DMS53 (cell line): ENCODE data around the gene PCDHGB1.
A peak's percentile ranks its signal among the peaks of the same experiment; 100 is the strongest.
"Not testable (repeated sequence)": the region's sequence is repeated elsewhere in the genome, so short reads cannot be mapped to it uniquely, and the experiment has no call there.

Source experiments
- DNase-seq: peaks from one replicate; lab custom pipeline; 2025; lab: John Stamatoyannopoulos, UW

Gene PCDHGB1

GRCh38 chr5:141346017-141346416, 3.9 kb upstream of the PCDHGB1 start:
- not testable (repeated sequence) for DNase-seq

- DNase-seq: no peak
Measured at GRCh38 chr5:141351591-141351990, 1.7 kb downstream of the PCDHGB1 start.

DNA sequence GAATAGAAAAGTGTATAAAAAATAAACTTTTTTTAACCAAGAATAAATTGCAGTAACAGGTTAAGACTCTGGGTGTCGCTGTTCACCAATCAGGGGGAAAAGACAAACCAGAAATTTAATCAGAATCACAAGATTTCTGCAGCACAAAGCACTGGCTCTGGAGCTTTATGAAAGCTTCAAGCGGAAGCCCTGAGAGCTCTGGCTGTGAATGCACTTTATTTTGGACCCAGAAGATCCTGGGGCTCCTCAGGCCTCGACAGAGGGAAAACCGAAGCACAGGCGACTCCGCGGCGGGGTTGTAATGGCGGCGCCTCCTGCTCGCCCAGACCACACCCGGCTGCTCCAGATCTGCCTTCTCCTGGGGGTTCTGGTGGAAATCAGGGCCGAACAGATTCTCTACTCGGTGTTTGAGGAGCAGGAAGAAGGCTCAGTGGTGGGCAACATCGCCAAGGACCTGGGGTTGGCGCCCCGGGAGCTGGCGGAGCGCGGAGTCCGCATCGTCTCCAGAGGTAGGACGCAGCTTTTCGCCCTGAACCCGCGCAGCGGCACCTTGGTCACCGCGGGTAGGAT, 5.1 kb downstream of the PCDHGB1 start, which contains the start of gene PCDHGA4:
TSS of gene PCDHGA4 (plus strand) at position 122 of the 570 bp plus-strand sequence. CDS start at position 209, 87 bp downstream.
- peak; percentile 45 for DNase-seq

DNA sequence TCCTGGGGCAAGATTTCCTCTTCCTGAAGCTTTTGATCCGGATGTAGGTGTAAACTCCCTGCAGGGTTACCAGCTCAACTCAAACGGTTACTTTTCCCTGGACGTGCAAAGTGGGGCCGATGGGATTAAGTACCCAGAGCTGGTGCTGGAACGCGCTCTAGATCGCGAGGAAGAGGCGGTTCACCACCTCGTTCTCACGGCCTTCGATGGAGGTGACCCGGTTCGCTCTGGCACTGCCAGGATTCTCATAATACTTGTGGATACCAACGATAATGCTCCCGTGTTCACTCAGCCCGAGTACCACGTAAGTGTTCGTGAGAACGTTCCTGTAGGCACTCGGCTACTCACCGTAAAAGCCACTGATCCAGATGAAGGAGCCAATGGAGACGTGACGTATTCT, 5.7 kb downstream of the PCDHGB1 start:
- no peak for DNase-seq

- no peak for DNase-seq
Measured at GRCh38 chr5:141356133-141356532, 6.2 kb downstream of the PCDHGB1 start.

DNA sequence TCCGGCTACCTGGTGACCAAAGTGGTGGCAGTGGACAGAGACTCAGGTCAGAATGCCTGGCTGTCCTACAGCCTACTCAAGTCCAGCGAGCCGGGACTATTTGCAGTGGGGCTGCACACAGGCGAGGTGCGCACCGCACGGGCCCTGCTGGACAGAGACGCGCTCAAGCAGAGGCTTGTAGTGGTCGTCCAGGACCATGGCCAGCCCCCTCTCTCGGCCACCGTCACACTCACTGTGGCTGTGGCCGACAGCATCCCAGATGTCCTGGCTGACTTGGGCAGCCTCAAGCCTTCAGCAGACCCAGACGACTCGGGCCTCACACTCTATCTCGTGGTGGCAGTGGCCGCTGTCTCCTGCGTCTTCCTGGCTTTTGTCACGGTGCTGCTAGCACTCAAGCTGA, 7.1 kb downstream of the PCDHGB1 start:
- no peak for DNase-seq

GRCh38 chr5:141359790-141360426, 10.0 kb downstream of the PCDHGB1 start, which contains the start of gene PCDHGB2:
TSS of gene PCDHGB2 (plus strand) at chr5:141359994. CDS start at chr5:141360136, 142 bp downstream.
- peak; percentile 63 for DNase-seq

DNA sequence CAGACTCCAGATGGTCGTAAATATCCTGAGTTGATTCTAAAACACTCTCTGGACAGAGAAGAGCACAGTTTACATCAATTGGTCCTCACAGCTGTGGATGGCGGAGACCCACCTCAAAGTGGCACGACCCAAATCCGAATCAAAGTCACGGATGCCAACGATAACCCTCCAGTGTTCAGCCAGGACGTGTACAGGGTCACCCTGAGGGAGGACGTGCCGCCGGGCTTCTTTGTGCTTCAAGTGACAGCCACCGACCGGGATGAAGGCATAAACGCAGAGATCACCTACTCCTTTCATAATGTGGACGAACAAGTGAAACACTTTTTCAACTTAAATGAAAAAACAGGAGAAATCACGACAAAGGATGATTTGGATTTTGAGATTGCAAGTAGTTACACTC, 10.8 kb downstream of the PCDHGB1 start:
- no peak for DNase-seq

- DNase-seq: no peak
Measured at GRCh38 chr5:141362719-141363118, 12.8 kb downstream of the PCDHGB1 start.

- peak; percentile 20 for DNase-seq
Measured at GRCh38 chr5:141363952-141364660, 14.2 kb downstream of the PCDHGB1 start, which contains the start of gene PCDHGA5. TSS of gene PCDHGA5 (plus strand) at chr5:141364162. CDS start at chr5:141364331, 169 bp downstream.

GRCh38 chr5:141366016-141366896, 16.4 kb downstream of the PCDHGB1 start:
- DNase-seq: no peak

DNA sequence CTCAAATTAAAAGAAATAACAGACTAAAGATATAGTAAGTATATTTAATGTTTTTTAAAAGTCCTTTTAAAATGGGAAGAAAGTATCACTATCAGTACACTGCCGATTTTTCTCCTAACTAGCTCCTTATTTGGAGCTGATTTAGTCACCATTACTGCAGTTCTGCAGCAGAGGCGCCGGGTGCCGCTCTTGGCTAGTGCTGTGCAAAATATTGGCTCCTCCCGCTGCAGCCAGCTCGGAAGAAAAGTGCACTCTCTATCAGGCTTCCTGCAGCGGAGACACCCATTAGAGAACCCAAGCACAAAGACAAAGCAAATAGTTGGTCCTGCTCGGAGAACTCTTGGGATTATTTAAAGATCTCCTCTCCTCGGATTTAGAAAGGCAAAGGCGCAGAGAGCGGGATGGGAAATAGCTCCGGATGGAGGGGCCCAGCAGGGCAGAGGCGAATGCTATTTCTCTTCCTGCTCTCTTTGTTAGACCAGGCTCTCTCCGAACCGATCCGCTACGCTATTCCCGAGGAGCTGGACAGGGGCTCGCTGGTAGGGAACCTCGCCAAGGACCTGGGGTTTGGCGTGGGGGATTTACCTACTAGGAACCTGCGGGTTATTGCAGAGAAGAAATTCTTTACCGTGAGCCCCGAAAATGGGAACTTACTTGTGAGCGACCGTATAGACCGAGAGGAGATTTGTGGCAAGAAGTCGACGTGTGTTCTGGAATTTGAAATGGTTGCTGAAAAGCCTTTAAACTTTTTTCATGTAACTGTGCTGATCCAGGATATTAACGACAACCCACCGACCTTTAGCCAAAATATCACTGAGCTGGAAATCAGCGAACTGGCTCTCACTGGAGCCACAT, 20.3 kb downstream of the PCDHGB1 start, which contains the start of gene PCDHGB3:
TSS of gene PCDHGB3 (plus strand) at position 249 of the 855 bp plus-strand sequence. CDS start at position 402, 153 bp downstream.
- peak; percentile 65 for DNase-seq

GRCh38 chr5:141371572-141372475, 21.9 kb downstream of the PCDHGB1 start:
- no peak for DNase-seq

- DNase-seq: peak; percentile 60
Measured at GRCh38 chr5:141373673-141374317, 23.9 kb downstream of the PCDHGB1 start, which contains the start of gene PCDHGA6. TSS of gene PCDHGA6 (plus strand) at chr5:141373891. CDS start at chr5:141374084, 193 bp downstream.

DNA sequence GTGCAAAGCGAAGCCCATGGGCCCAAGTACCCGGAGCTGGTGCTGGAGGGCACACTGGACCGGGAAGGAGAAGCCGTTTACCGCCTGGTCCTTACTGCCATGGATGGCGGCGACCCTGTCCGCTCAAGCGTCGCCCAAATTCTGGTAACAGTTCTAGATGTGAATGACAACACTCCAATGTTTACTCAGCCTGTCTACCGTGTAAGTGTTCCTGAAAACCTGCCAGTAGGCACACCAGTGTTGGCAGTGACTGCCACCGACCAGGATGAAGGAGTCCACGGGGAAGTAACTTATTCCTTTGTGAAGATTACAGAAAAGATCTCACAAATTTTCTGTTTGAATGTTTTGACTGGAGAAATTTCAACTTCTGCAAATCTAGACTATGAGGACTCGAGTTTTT, 24.7 kb downstream of the PCDHGB1 start:
- no peak for DNase-seq

DNA sequence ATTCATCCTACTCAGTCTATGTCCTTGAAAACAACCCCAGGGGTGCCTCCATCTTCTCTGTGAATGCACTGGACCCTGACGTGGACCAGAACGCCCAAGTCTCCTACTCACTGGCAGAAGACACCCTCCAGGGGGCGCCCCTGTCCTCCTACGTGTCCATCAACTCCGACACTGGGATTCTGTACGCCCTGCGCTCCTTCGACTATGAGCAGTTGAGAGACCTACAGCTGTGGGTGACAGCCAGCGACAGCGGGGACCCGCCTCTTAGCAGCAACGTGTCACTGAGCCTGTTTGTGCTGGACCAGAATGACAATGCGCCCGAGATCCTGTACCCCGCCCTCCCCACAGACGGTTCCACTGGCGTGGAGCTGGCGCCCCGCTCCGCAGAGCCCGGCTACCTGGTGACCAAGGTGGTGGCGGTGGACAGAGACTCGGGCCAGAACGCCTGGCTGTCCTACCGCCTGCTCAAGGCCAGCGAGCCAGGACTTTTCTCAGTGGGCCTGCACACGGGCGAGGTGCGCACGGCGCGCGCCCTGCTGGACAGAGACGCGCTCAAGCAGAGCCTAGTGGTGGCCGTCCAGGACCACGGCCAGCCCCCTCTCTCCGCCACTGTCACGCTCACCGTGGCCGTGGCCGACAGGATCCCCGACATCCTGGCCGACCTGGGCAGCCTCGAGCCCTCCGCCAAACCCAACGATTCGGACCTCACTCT, 25.7 kb downstream of the PCDHGB1 start:
- not testable (repeated sequence) for DNase-seq

DNA sequence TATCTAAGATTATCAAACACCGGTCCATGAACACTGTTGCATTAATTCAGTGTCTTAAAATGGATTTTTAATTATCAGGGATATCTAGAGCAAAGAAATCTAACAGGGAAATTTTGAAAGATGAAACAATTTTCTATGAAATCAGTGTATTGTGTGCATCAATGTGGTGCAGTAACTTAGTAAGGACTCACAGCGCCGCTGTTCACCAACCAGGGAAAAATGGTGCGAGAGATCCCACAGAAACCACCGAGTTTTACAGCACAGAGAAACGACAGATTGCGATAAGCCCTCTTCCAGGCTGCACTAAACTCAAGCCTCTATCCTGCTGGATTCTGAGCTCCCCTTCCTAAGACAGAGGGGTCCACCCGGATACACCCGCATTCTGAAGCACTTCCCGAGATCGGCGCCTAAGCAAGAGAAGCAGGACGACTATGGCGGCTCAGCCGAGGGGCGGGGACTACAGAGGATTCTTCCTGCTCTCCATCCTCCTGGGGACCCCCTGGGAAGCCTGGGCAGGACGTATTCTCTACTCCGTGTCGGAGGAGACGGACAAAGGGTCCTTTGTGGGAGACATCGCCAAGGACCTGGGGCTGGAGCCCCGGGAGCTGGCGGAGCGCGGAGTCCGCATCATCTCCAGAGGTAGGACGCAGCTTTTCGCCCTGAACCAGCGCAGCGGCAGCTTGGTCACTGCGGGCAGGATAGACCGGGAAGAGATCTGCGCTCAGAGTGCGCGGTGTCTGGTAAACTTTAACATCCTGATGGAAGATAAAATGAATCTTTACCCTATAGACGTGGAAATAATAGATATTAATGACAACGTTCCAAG, 32.8 kb downstream of the PCDHGB1 start, which contains the start of gene PCDHGA7:
TSS of gene PCDHGA7 (plus strand) at position 274 of the 826 bp plus-strand sequence. CDS start at position 432, 158 bp downstream.
- DNase-seq: peak; percentile 58
